ENCODE data around the gene DNAJC16.

DNAJC16 gene

GRCh38 chr1:15546641-15547040 lies 20.0 kb downstream of the DNAJC16 start:
- TF ChIP-seq ARNTL (CRISPR knock-in tag; IDR thresholded peaks at IDR 0.05; ENCODE audit: borderline replicate concordance, low read depth), result no peak
- ATAC-seq, result no peak

DNA sequence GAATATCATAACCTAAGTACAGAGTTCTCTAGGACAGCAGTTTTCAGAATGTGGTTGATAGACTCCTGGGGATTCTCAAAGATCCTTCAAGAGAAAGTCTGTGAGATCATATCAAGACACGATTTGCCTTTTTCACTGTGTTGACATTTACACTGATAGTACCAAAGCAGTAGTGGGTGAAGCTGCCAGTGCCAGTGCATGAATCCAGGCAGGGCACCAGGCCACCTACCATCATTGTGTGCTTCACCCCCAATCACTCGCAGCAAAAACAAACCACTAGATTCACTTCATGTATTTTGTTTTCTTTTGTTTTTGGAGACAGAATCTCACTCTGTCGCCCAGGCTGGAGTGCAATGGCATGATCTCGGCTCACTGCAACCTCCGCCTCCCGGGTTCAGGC lies 23.9 kb downstream of the DNAJC16 start:
- TF ChIP-seq BACH2 (CRISPR knock-in tag; IDR thresholded peaks at IDR 0.05; ENCODE audit: borderline replicate concordance) (no peak), ZC3H10 (CRISPR knock-in tag; IDR thresholded peaks at IDR 0.05) (no peak), TCF4 (CRISPR knock-in tag; IDR thresholded peaks at IDR 0.05; ENCODE audit: borderline replicate concordance) (no peak), PATZ1 (CRISPR knock-in tag; IDR thresholded peaks at IDR 0.05; ENCODE audit: borderline replicate concordance) (no peak), ZFP3 (CRISPR knock-in tag; IDR thresholded peaks at IDR 0.05) (no peak), PPARA (CRISPR knock-in tag; IDR thresholded peaks at IDR 0.05; ENCODE audit: borderline replicate concordance) (no peak), ISL1 (CRISPR knock-in tag; IDR thresholded peaks at IDR 0.05) (no peak), POU6F1 (CRISPR knock-in tag; IDR thresholded peaks at IDR 0.05; ENCODE audit: borderline replicate concordance, low read depth) (no peak), ZNF8 (CRISPR knock-in tag; IDR thresholded peaks at IDR 0.05) (no peak), OSR1 (CRISPR knock-in tag; IDR thresholded peaks at IDR 0.05) (no peak), ESRRG (CRISPR knock-in tag; IDR thresholded peaks at IDR 0.05) (no peak), CSDC2 (CRISPR knock-in tag; IDR thresholded peaks at IDR 0.05) (no peak), ARNTL (CRISPR knock-in tag; IDR thresholded peaks at IDR 0.05; ENCODE audit: borderline replicate concordance, low read depth) (no peak), SNAI2 (CRISPR knock-in tag; IDR thresholded peaks at IDR 0.05) (no peak)
- TF ChIP-seq, protein P1, sequence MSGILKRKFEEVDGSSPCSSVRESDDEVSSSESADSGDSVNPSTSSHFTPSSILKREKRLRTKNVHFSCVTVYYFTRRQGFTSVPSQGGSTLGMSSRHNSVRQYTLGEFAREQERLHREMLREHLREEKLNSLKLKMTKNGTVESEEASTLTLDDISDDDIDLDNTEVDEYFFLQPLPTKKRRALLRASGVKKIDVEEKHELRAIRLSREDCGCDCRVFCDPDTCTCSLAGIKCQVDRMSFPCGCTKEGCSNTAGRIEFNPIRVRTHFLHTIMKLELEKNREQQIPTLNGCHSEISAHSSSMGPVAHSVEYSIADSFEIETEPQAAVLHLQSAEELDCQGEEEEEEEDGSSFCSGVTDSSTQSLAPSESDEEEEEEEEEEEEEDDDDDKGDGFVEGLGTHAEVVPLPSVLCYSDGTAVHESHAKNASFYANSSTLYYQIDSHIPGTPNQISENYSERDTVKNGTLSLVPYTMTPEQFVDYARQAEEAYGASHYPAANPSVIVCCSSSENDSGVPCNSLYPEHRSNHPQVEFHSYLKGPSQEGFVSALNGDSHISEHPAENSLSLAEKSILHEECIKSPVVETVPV (CRISPR knock-in tag; IDR thresholded peaks at IDR 0.05), result no peak
- TF ChIP-seq, protein P2, sequence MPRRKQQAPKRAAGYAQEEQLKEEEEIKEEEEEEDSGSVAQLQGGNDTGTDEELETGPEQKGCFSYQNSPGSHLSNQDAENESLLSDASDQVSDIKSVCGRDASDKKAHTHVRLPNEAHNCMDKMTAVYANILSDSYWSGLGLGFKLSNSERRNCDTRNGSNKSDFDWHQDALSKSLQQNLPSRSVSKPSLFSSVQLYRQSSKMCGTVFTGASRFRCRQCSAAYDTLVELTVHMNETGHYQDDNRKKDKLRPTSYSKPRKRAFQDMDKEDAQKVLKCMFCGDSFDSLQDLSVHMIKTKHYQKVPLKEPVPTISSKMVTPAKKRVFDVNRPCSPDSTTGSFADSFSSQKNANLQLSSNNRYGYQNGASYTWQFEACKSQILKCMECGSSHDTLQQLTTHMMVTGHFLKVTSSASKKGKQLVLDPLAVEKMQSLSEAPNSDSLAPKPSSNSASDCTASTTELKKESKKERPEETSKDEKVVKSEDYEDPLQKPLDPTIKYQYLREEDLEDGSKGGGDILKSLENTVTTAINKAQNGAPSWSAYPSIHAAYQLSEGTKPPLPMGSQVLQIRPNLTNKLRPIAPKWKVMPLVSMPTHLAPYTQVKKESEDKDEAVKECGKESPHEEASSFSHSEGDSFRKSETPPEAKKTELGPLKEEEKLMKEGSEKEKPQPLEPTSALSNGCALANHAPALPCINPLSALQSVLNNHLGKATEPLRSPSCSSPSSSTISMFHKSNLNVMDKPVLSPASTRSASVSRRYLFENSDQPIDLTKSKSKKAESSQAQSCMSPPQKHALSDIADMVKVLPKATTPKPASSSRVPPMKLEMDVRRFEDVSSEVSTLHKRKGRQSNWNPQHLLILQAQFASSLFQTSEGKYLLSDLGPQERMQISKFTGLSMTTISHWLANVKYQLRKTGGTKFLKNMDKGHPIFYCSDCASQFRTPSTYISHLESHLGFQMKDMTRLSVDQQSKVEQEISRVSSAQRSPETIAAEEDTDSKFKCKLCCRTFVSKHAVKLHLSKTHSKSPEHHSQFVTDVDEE (CRISPR knock-in tag; IDR thresholded peaks at IDR 0.05), result no peak
- no peak for ATAC-seq

- no peak for TF ChIP-seq GLIS3 (CRISPR knock-in tag; IDR thresholded peaks at IDR 0.05)
- TF ChIP-seq, protein P1 (CRISPR knock-in tag; IDR thresholded peaks at IDR 0.05), result no peak
- TF ChIP-seq ZNF565 (CRISPR knock-in tag; conservative IDR thresholded peaks at IDR 0.05; ENCODE audit: low read depth), result no peak
- no peak for TF ChIP-seq ESRRG (CRISPR knock-in tag; IDR thresholded peaks at IDR 0.05)
- TF ChIP-seq BACH2 (CRISPR knock-in tag; IDR thresholded peaks at IDR 0.05; ENCODE audit: borderline replicate concordance), result no peak
- no peak for TF ChIP-seq ZFP3 (CRISPR knock-in tag; IDR thresholded peaks at IDR 0.05)
- no peak for TF ChIP-seq PPARA (CRISPR knock-in tag; IDR thresholded peaks at IDR 0.05; ENCODE audit: borderline replicate concordance)
- TF ChIP-seq SNAI2 (CRISPR knock-in tag; IDR thresholded peaks at IDR 0.05), result no peak
- TF ChIP-seq ISL1 (CRISPR knock-in tag; IDR thresholded peaks at IDR 0.05), result no peak
- TF ChIP-seq ARNTL (CRISPR knock-in tag; IDR thresholded peaks at IDR 0.05; ENCODE audit: borderline replicate concordance, low read depth), result no peak
- no peak for TF ChIP-seq PATZ1 (CRISPR knock-in tag; IDR thresholded peaks at IDR 0.05; ENCODE audit: borderline replicate concordance)
- TF ChIP-seq ZC3H10 (CRISPR knock-in tag; IDR thresholded peaks at IDR 0.05), result no peak
- no peak for TF ChIP-seq TCF4 (CRISPR knock-in tag; IDR thresholded peaks at IDR 0.05; ENCODE audit: borderline replicate concordance)
- no peak for ATAC-seq
Measured at GRCh38 chr1:15557008-15557407, 30.4 kb downstream of the DNAJC16 start.

Data from SK-N-SH treated with all-trans-retinoic acid at 6 μM for 48 hours (cell line).